Muscle layer of colon (tissue), 2 donors: Measurements from ENCODE around the gene POLR1G.
"Not testable (repeated sequence)": the region's sequence is repeated elsewhere in the genome, so short reads cannot be mapped to it uniquely, and the experiment has no call there.

Experiments
- H3K27ac ChIP-seq: one replicate; pipeline ENCODE4 v1.7.0; 2013; ENCODE audit warnings: low read depth, mild to moderate bottlenecking, low read length, moderate library complexity
- H3K27me3 ChIP-seq, 2 donors: one replicate each; pipeline ENCODE4 v1.7.0; 2013; ENCODE audit warnings: low read length in 2 of 2, mild to moderate bottlenecking in 2 of 2; ENCODE audit not compliant: insufficient read depth in 2 of 2, control insufficient read depth in 1 of 2
- H3K36me3 ChIP-seq: one replicate; pipeline ENCODE4 v1.7.0; 2013; ENCODE audit warnings: mild to moderate bottlenecking, low read length; ENCODE audit not compliant: insufficient read depth
- H3K4me1 ChIP-seq: one replicate; pipeline ENCODE4 v1.7.0; 2013; ENCODE audit warnings: mild to moderate bottlenecking, low read length; ENCODE audit not compliant: insufficient read depth
- H3K4me3 ChIP-seq, 2 donors: one replicate each; pipeline ENCODE4 v1.7.0; 2013; ENCODE audit warnings: low read length in 2 of 2, low read depth in 1 of 2, mild to moderate bottlenecking in 1 of 2, moderate library complexity in 1 of 2
- H3K9ac ChIP-seq: one replicate; pipeline ENCODE4 v1.7.0; 2013; ENCODE audit warnings: low read length
- H3K9me3 ChIP-seq: one replicate; pipeline ENCODE4 v1.7.0; 2013; ENCODE audit warnings: mild to moderate bottlenecking, low read length
- donor health status: abdominal sarcoma.
- donor health status: Adenocarcinoma of cecum.

The POLR1G gene

GRCh38 chr19:45424191-45425058, 18.0 kb downstream of the POLR1G start:
- no peaks in the 10 kb centered on the region for H3K9me3 ChIP-seq
- H3K27me3 ChIP-seq = no peaks in the 10 kb centered on the region
- H3K4me1 ChIP-seq = peaks cover 11% of the 10 kb centered on the region
- H3K9ac ChIP-seq = peak overlapping the region; percentile 60
- peaks cover 9% of the 10 kb centered on the region for H3K36me3 ChIP-seq
- peak overlapping the region; percentile 77 to 81 for H3K4me3 ChIP-seq
- H3K27ac ChIP-seq = peak overlapping the region; percentile 93

- Histone ChIP-seq H3K9me3 (no peaks in the 10 kb centered on the region), H3K9ac (peak overlapping the region; percentile 53), H3K36me3 (no peaks in the 10 kb centered on the region), H3K27me3 (no peaks in the 10 kb centered on the region), H3K4me3 (peak overlapping the region; percentile 41 to 79), H3K4me1 (peaks cover 5% of the 10 kb centered on the region), H3K27ac (no peak overlapping the region)
Observed at GRCh38 chr19:45428384-45429231, 22.2 kb downstream of the POLR1G start.

- not testable (repeated sequence) for H3K9me3 ChIP-seq, H3K9ac ChIP-seq, H3K27me3 ChIP-seq, H3K4me1 ChIP-seq, H3K36me3 ChIP-seq, H3K27ac ChIP-seq, H3K4me3 ChIP-seq
Observed at GRCh38 chr19:45429896-45430295, 23.5 kb downstream of the POLR1G start.

- H3K27me3 ChIP-seq, H3K27ac ChIP-seq, H3K9me3 ChIP-seq, H3K4me1 ChIP-seq, H3K36me3 ChIP-seq, H3K4me3 ChIP-seq, H3K9ac ChIP-seq: not testable (repeated sequence)
Observed at GRCh38 chr19:45431008-45431407, 24.6 kb downstream of the POLR1G start.

GRCh38 chr19:45432543-45432942, 26.1 kb downstream of the POLR1G start:
- not testable (repeated sequence) for H3K9ac ChIP-seq, H3K27ac ChIP-seq, H3K4me1 ChIP-seq, H3K9me3 ChIP-seq, H3K36me3 ChIP-seq, H3K4me3 ChIP-seq, H3K27me3 ChIP-seq

GRCh38 chr19:45437328-45437727, 30.9 kb downstream of the POLR1G start:
- no peaks in the 10 kb centered on the region for H3K27me3 ChIP-seq
- H3K4me1 ChIP-seq = peaks cover 7% of the 10 kb centered on the region
- H3K4me3 ChIP-seq = no peak overlapping the region
- no peak overlapping the region for H3K9ac ChIP-seq
- H3K9me3 ChIP-seq = no peaks in the 10 kb centered on the region
- H3K36me3 ChIP-seq = no peaks in the 10 kb centered on the region
- no peak overlapping the region for H3K27ac ChIP-seq

GRCh38 chr19:45439190-45439568, 32.7 kb downstream of the POLR1G start:
- H3K36me3 ChIP-seq = no peaks in the 10 kb centered on the region
- no peaks in the 10 kb centered on the region for H3K27me3 ChIP-seq
- no peaks in the 10 kb centered on the region for H3K9me3 ChIP-seq
- no peak overlapping the region for H3K9ac ChIP-seq
- peak overlapping the region; percentile 73 for H3K27ac ChIP-seq
- peaks cover 13% of the 10 kb centered on the region for H3K4me1 ChIP-seq
- peak overlapping the region in 1 of 2 donors; percentile 58 for H3K4me3 ChIP-seq

- no peaks in the 10 kb centered on the region for H3K36me3 ChIP-seq
- peaks cover 16% of the 10 kb centered on the region for H3K4me1 ChIP-seq
- H3K9me3 ChIP-seq = no peaks in the 10 kb centered on the region
- H3K27me3 ChIP-seq = no peaks in the 10 kb centered on the region
- H3K4me3 ChIP-seq = peak overlapping the region; percentile 53 to 58
- H3K9ac ChIP-seq = peak overlapping the region; percentile 30
- H3K27ac ChIP-seq = peak overlapping the region; percentile 73
Observed at GRCh38 chr19:45439569-45440258, 33.3 kb downstream of the POLR1G start.

- H3K27ac ChIP-seq = peak overlapping the region; percentile 73
- H3K27me3 ChIP-seq = no peaks in the 10 kb centered on the region
- H3K36me3 ChIP-seq = no peaks in the 10 kb centered on the region
- peak overlapping the region; percentile 30 for H3K9ac ChIP-seq
- H3K4me1 ChIP-seq = peaks cover 19% of the 10 kb centered on the region
- H3K9me3 ChIP-seq = no peaks in the 10 kb centered on the region
- peak overlapping the region; percentile 11 to 53 for H3K4me3 ChIP-seq
Observed at GRCh38 chr19:45440259-45440638, 33.8 kb downstream of the POLR1G start.

- H3K9me3 ChIP-seq = no peaks in the 10 kb centered on the region
- H3K36me3 ChIP-seq = no peaks in the 10 kb centered on the region
- H3K9ac ChIP-seq = no peak overlapping the region
- H3K4me3 ChIP-seq = no peak overlapping the region
- no peaks in the 10 kb centered on the region for H3K27me3 ChIP-seq
- peaks cover 19% of the 10 kb centered on the region for H3K4me1 ChIP-seq
- H3K27ac ChIP-seq = no peak overlapping the region
Observed at GRCh38 chr19:45440873-45441654, 34.6 kb downstream of the POLR1G start.

GRCh38 chr19:45442408-45442777, 35.9 kb downstream of the POLR1G start:
- no peak overlapping the region for H3K4me3 ChIP-seq
- H3K36me3 ChIP-seq = no peaks in the 10 kb centered on the region
- H3K4me1 ChIP-seq = peaks cover 19% of the 10 kb centered on the region
- no peaks in the 10 kb centered on the region for H3K9me3 ChIP-seq
- no peak overlapping the region for H3K27ac ChIP-seq
- no peak overlapping the region for H3K9ac ChIP-seq
- no peaks in the 10 kb centered on the region for H3K27me3 ChIP-seq
